ENCODE results near the gene DLGAP1.
"Not testable (repeated sequence)": the region's sequence is repeated elsewhere in the genome, so short reads cannot be mapped to it uniquely, and the experiment has no call there.

Gene DLGAP1

GRCh38 chr18:4455113-4455811 lies at the start of gene DLGAP1:
TSS of gene DLGAP1 (minus strand) at chr18:4455307.
- H3K4me3 ChIP-seq (replicated peaks; ENCODE audit: low read depth, low read length): peak within 1 kb of the TSS; percentile 59
- no peaks in the 10 kb centered on the region for H3K36me3 ChIP-seq (ENCODE audit: control insufficient read depth, insufficient read depth, low read length)
- peak; percentile 86 for DNase-seq (ENCODE audit: extremely low read depth, insufficient read length)
- no peaks in the 10 kb centered on the region for H3K27me3 ChIP-seq (replicated peaks; ENCODE audit: control insufficient read depth, insufficient read depth, low read length)
- TF ChIP-seq, protein P1, sequence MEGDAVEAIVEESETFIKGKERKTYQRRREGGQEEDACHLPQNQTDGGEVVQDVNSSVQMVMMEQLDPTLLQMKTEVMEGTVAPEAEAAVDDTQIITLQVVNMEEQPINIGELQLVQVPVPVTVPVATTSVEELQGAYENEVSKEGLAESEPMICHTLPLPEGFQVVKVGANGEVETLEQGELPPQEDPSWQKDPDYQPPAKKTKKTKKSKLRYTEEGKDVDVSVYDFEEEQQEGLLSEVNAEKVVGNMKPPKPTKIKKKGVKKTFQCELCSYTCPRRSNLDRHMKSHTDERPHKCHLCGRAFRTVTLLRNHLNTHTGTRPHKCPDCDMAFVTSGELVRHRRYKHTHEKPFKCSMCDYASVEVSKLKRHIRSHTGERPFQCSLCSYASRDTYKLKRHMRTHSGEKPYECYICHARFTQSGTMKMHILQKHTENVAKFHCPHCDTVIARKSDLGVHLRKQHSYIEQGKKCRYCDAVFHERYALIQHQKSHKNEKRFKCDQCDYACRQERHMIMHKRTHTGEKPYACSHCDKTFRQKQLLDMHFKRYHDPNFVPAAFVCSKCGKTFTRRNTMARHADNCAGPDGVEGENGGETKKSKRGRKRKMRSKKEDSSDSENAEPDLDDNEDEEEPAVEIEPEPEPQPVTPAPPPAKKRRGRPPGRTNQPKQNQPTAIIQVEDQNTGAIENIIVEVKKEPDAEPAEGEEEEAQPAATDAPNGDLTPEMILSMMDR (IDR thresholded peaks at IDR 0.05; ENCODE audit: insufficient read depth, low read length, poor library complexity, severe bottlenecking): no peak

GRCh38 chr18:4494703-4495284 lies 39.7 kb upstream of the DLGAP1 start:
- not testable (repeated sequence) for DNase-seq (ENCODE audit: extremely low read depth, insufficient read length); H3K27me3 ChIP-seq (replicated peaks; ENCODE audit: control insufficient read depth, insufficient read depth, low read length); H3K4me3 ChIP-seq (replicated peaks; ENCODE audit: low read depth, low read length); H3K36me3 ChIP-seq (ENCODE audit: control insufficient read depth, insufficient read depth, low read length)

DNA sequence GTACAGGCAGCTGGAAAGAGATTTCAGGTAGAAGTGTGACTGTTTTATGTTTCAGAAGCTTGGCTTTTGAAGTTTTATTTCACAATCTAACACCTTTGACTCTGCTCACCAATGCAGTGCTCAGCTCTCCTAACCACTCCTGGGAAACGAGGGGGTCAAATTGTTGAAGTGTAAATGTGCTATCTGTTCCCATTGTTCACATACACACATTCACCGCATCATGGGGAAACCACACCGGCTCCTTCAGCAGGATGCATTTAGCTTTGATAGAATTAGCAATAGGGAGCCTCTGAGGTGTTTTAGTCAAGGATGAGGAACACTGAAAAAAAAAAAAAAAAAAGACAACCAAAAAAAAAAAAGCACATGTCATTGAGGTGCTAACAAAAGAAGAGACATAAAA lies 13.4 kb upstream of the DLGAP1 start:
- no peaks in the 10 kb centered on the region for H3K36me3 ChIP-seq (ENCODE audit: control insufficient read depth, insufficient read depth, low read length)

GRCh38 chr18:4454537-4455112 lies 482 bp downstream of the DLGAP1 start:
- TF ChIP-seq, protein P1 (IDR thresholded peaks at IDR 0.05; ENCODE audit: insufficient read depth, low read length, poor library complexity, severe bottlenecking): no peak
- H3K27me3 ChIP-seq (replicated peaks; ENCODE audit: control insufficient read depth, insufficient read depth, low read length): no peaks in the 10 kb centered on the region
- peak overlapping the region; percentile 59 for H3K4me3 ChIP-seq (replicated peaks; ENCODE audit: low read depth, low read length)
- peak; percentile 44 for DNase-seq (ENCODE audit: extremely low read depth, insufficient read length)
- H3K36me3 ChIP-seq (ENCODE audit: control insufficient read depth, insufficient read depth, low read length): no peaks in the 10 kb centered on the region

More for the DNA sequence above, 13.4 kb upstream of the DLGAP1 start:
- Histone ChIP-seq H3K27me3 (replicated peaks; ENCODE audit: control insufficient read depth, insufficient read depth, low read length) (no peaks in the 10 kb centered on the region), H3K4me3 (replicated peaks; ENCODE audit: low read depth, low read length) (no peak overlapping the region)
- no peak for DNase-seq (ENCODE audit: extremely low read depth, insufficient read length)
- TF ChIP-seq, protein P1 (IDR thresholded peaks at IDR 0.05; ENCODE audit: insufficient read depth, low read length, poor library complexity, severe bottlenecking): no peak

DNA sequence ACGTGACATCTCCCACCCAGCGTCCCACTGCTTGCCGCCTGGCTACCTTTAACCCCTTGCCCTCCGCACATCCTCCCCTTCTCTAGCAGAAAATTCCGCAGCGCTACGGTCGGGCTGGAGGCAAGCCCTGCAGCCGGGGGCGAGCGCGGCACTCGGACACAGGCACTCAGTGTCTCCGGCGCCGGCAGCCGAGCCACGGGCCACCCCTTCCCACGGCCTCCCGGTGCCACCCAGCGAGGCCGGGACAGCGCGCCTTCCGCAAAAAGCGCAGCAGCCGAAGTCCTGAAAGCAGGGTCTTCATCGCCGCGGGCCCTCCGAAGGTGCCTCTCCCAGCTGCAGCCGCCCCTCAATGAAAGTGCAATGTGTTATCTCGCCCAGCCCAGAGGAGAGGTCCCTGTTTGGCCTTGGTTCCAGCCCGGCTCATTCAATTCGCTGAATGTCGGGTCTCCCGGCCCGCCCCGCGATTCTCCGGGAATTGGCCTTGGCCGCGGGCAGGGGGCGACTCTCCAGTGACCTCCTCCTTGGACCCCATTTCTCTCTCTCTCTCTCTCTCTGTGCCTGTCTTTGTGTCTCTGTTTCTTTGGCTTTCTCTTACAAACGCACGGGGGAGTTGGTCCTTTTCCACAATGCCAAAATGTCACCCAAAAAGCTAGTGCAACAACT lies 1.1 kb downstream of the DLGAP1 start:
- H3K4me3 ChIP-seq (replicated peaks; ENCODE audit: low read depth, low read length): peak overlapping the region; percentile 59
- TF ChIP-seq, protein P1 (IDR thresholded peaks at IDR 0.05; ENCODE audit: insufficient read depth, low read length, poor library complexity, severe bottlenecking): no peak
- DNase-seq (ENCODE audit: extremely low read depth, insufficient read length): peak; percentile 45

DNA sequence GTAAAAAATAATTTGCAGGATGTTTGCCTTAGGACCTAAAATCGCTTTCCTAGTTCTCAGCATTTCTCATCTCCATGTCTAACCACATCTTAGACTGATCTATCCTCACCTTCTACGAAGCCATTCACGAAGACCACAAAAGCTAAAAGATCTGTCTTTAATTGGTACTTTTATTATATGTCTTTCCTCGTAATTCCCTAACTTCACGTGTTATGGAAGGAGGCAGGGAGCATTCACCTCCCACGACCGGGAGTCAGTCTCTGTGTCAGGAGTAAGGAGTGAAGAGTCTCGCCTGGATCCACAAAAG lies 1.6 kb downstream of the DLGAP1 start:
- H3K27me3 ChIP-seq (replicated peaks; ENCODE audit: control insufficient read depth, insufficient read depth, low read length): no peaks in the 10 kb centered on the region
- H3K36me3 ChIP-seq (ENCODE audit: control insufficient read depth, insufficient read depth, low read length): no peaks in the 10 kb centered on the region
- TF ChIP-seq, protein P1 (IDR thresholded peaks at IDR 0.05; ENCODE audit: insufficient read depth, low read length, poor library complexity, severe bottlenecking): no peak
- H3K4me3 ChIP-seq (replicated peaks; ENCODE audit: low read depth, low read length): peak overlapping the region; percentile 59
- no peak for DNase-seq (ENCODE audit: extremely low read depth, insufficient read length)

More for the DNA sequence above, 1.1 kb downstream of the DLGAP1 start:
- Histone ChIP-seq H3K36me3 (ENCODE audit: control insufficient read depth, insufficient read depth, low read length) (no peaks in the 10 kb centered on the region), H3K27me3 (replicated peaks; ENCODE audit: control insufficient read depth, insufficient read depth, low read length) (no peaks in the 10 kb centered on the region)

Measured in GM06990 (cell line).